GM08714 (cell line): ENCODE results near the gene FAM120C.

Source experiments
- H3K4me3 ChIP-seq: fragments of 200-500 bp; sonication (Bioruptor generic); 2 replicates; pipeline ENCODE4 v1.5.1; 2014; ENCODE audit warnings: mild to moderate bottlenecking, low read length, inconsistent platforms
- ZNF274 ChIP-seq: IDR thresholded peaks from 2 replicates; pipeline ENCODE4 v1.6.1; 2012; ENCODE audit warnings: mild to moderate bottlenecking, low read depth, low read length

Gene FAM120C

GRCh38 chrX:54087661-54088060 is 95.4 kb downstream of the FAM120C start:
- no peak for TF ChIP-seq ZNF274
- no peak overlapping the region for H3K4me3 ChIP-seq

- no peak for TF ChIP-seq ZNF274
- no peak overlapping the region for H3K4me3 ChIP-seq
These were observed 97.4 kb downstream of the FAM120C start for GRCh38 chrX:54085666-54086065.

- H3K4me3 ChIP-seq, result no peak overlapping the region
- no peak for TF ChIP-seq ZNF274
These were observed 106.2 kb downstream of the FAM120C start for GRCh38 chrX:54076903-54077302.

GRCh38 chrX:54074826-54075225 is 108.2 kb downstream of the FAM120C start:
- H3K4me3 ChIP-seq, result no peak overlapping the region
- TF ChIP-seq ZNF274, result no peak

GRCh38 chrX:54067766-54068165 is 115.3 kb downstream of the FAM120C start:
- H3K4me3 ChIP-seq, result no peak overlapping the region
- no peak for TF ChIP-seq ZNF274

GRCh38 chrX:54066841-54067240 is 116.2 kb downstream of the FAM120C start:
- TF ChIP-seq ZNF274, result no peak
- H3K4me3 ChIP-seq, result no peak overlapping the region

- TF ChIP-seq ZNF274, result no peak
- H3K4me3 ChIP-seq, result no peak overlapping the region
These were observed 118.5 kb downstream of the FAM120C start for GRCh38 chrX:54064564-54064963.

- no peak for TF ChIP-seq ZNF274
- no peak overlapping the region for H3K4me3 ChIP-seq
These were observed 119.7 kb downstream of the FAM120C start for GRCh38 chrX:54063361-54063760.

- no peak overlapping the region for H3K4me3 ChIP-seq
- no peak for TF ChIP-seq ZNF274
These were observed 133.3 kb downstream of the FAM120C start for GRCh38 chrX:54049801-54050200.

GRCh38 chrX:54048412-54048811 is 134.6 kb downstream of the FAM120C start:
- no peak overlapping the region for H3K4me3 ChIP-seq
- TF ChIP-seq ZNF274, result no peak

GRCh38 chrX:54045563-54046228 is 137.4 kb downstream of the FAM120C start:
- no peak for TF ChIP-seq ZNF274
- H3K4me3 ChIP-seq, result no peak overlapping the region; the same call in 1 of the 2 replicates

- H3K4me3 ChIP-seq, result peak overlapping the region; percentile 63; the same call in 1 of the 2 replicates
- TF ChIP-seq ZNF274, result no peak
These were observed 138.1 kb downstream of the FAM120C start for GRCh38 chrX:54044877-54045338.

GRCh38 chrX:54044126-54044876 is 138.8 kb downstream of the FAM120C start, which contains the start of gene PHF8:
Gene PHF8, minus strand, starts transcription at chrX:54044473. Its CDS starts 1,745 bp downstream, at chrX:54042728.
- H3K4me3 ChIP-seq, result peak within 1 kb of the TSS; percentile 94
- no peak for TF ChIP-seq ZNF274

- peak overlapping the region; percentile 94 for H3K4me3 ChIP-seq
- no peak for TF ChIP-seq ZNF274
These were observed 139.4 kb downstream of the FAM120C start for GRCh38 chrX:54043541-54044125.

- peak overlapping the region; percentile 94 for H3K4me3 ChIP-seq
- TF ChIP-seq ZNF274, result no peak
These were observed 140.0 kb downstream of the FAM120C start for GRCh38 chrX:54043056-54043455.

- TF ChIP-seq ZNF274, result no peak
These were observed 140.4 kb downstream of the FAM120C start for GRCh38 chrX:54042609-54043021.

More at GRCh38 chrX:54042609-54043021, 140.4 kb downstream of the FAM120C start:
- peak overlapping the region; percentile 94 for H3K4me3 ChIP-seq
